Pons (tissue), 1 donor: ENCODE results near the gene ATXN7L1.
"Not testable (repeated sequence)": the region's sequence is repeated elsewhere in the genome, so short reads cannot be mapped to it uniquely, and the experiment has no call there.

Experiments
- DNase-seq: peaks from one replicate; pipeline ENCODE4 v3.0.0-alpha.2; 2016; ENCODE audit warnings: low spot score

ATXN7L1 gene

GRCh38 chr7:105802604-105803428 is 73.6 kb downstream of the ATXN7L1 start:
- no peak for DNase-seq

- no peak for DNase-seq
Observed at GRCh38 chr7:105800849-105801534, 75.4 kb downstream of the ATXN7L1 start.

- no peak for DNase-seq
Observed at GRCh38 chr7:105800442-105800841, 76.0 kb downstream of the ATXN7L1 start.

DNA sequence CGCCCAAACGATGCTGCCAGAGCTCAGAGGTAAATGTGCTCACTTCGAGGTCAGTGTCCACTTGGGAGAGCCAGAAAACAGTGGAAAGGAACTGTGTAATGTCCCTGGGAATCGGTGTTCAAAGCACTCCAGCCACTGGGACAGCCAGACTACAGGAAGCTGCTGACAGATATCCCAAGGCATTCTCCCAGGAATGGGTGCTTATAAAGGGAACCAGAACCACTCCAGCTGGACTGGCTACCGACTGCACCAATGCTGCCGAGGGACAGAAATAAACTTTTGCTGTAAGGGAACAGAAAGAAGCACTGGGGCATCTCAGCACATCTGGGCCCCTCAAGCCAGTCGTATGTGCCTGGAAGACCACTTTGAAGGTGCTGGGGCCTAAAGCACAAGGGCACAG is 76.7 kb downstream of the ATXN7L1 start:
- DNase-seq: no peak

- no peak for DNase-seq
Observed at GRCh38 chr7:105799006-105799405, 77.4 kb downstream of the ATXN7L1 start.

DNA sequence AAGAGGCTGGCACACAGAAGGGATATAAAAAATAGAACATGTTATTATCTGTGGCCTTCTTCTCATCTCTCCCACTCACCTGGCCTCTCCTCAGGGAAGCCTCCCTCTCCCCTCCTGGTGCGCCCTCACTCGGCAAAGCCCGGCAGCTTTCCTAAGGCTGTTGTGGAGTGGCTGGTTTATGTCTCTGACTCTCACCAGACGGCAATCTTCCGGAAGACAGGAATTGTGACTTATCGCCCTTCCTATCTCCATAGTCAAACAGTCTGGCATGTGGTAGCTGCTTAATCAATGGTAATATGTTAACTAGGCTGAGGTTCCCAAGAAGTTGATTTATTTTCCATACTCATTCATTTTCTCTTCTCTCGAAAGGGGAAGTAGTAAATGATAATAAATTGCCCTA is 78.7 kb downstream of the ATXN7L1 start:
- no peak for DNase-seq

- no peak for DNase-seq
Observed at GRCh38 chr7:105796365-105796764, 80.0 kb downstream of the ATXN7L1 start.

DNA sequence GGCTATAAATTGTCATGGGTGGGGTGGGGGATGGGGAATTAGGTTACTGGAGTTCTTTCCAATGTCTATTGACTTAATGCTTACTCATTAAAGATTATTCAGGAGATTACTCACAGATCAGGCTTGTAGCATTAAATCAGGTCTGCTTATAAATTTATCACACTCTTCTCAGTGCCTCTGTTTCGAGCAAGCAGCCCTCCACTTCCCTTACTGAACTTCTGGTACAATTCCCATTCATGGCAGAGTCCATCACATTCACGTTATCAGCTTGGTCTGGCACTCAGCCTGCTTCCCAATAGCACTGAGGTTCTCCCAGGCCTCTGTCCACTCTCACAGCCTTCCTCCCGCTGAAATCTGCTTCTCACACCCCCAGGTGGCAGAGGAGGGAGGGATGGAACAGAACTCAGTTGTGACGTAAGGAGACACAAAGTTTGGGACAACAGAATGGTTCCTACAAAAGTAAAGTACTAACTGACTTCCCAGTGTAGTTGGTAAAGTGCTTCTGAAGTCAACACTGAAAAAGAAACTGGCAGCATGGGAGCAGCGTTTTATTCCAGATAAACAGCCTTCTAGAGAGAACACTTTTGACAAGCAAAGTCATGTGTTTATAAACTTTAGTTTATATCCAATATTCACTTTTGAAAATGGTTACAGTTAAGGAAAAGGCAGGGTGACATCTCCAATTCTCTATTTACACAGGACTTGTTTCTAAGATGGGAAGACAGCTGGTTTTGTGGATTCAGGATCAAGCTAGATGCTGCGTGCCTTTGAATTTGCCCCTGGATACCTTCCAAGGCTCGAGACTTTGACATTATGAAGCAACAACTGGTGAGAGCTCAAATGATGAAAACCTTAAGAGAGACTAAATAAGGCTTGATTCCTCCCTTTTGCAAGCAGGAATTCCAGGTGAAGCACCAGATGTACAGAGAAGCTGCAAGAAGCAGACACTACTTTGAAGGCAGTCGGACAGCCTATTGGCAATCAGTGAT is 81.4 kb downstream of the ATXN7L1 start:
- no peak for DNase-seq

- no peak for DNase-seq
Observed at GRCh38 chr7:105792488-105793370, 83.7 kb downstream of the ATXN7L1 start.

DNA sequence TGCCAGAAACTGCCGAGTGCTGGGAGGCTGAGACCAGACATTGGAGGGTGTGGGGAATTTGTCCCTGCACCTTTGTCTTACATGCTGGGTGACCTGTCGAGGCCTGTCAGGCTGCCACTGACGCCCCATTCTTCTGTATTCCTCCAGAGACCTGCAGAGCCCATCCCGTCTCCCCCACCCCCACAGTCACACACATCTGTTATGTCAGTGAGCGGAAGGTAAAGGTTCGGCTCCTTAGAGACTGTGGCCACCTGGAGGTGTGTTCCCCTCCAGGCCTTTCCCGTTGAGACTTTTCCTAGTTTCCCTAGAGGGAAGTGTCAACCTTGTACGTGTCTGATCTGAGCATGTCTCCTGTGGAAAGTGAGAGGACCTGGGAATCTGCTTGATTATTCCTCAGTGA is 84.5 kb downstream of the ATXN7L1 start:
- DNase-seq: no peak

- no peak for DNase-seq
Observed at GRCh38 chr7:105790996-105791395, 85.4 kb downstream of the ATXN7L1 start.

DNA sequence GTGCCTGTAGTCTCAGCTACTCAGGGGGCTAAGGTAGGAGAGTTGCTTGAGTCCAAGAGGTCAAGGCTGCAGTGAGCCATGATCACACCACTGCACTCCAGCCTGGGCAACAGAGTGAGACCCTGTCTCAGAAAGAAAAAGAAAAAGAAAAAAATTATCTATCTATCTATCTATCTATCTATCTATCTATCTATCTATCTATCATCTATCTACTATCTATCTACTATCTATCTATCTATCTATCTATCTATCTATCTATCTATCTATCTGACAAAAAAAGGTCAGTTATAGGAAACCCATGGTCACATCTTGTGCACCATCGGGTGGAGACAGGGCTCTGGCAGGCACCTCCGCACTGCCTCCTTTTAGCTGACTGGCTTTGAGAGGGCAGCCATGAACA is 85.9 kb downstream of the ATXN7L1 start:
- DNase-seq: not testable (repeated sequence)

DNA sequence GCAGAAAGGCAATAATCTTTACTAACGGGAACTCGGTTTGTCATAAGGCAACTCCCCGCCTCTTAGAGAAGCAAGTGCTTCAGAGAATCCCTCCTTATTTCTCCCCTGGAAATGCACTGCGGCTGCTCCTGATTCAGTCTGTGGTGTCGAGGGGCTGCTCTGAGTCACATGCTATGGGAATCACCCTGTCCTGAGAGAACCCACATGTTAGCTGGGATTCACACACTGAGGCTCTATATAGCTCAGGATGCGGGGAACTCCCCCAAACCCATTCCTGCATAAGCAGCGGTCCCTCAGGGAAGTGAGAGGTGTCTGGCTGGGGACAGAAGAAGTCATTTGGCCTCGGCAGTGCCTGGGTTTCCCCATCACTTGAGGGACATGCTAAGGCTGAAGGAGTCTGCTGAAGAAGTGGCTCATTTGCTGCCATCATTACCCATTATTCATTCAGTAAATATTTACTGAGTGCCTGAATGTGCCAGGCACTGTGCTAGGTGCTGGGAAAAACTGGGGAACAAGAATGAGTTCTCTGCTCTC is 87.5 kb downstream of the ATXN7L1 start:
- DNase-seq: no peak

DNA sequence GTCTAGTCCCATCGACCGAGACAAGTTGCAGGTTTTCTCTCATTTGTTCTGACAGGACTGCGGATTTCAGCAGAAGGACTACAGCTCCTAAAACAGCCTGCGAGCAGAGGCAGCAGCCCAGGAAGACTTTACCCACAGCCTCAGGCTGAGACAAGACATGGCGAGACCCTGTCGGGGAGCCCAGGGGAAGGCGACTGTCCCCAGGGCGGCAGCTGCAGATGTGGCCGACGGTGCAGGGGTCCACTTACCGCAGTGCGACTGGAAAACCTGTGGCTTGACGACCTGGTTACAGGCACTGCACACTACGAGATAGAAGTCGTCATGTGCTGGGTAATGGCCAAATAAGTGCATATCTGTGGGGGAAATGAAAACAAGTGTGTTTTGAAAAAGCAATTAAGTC is 88.0 kb downstream of the ATXN7L1 start:
- DNase-seq: no peak

- no peak for DNase-seq
Observed at GRCh38 chr7:105787793-105788192, 88.6 kb downstream of the ATXN7L1 start.

DNA sequence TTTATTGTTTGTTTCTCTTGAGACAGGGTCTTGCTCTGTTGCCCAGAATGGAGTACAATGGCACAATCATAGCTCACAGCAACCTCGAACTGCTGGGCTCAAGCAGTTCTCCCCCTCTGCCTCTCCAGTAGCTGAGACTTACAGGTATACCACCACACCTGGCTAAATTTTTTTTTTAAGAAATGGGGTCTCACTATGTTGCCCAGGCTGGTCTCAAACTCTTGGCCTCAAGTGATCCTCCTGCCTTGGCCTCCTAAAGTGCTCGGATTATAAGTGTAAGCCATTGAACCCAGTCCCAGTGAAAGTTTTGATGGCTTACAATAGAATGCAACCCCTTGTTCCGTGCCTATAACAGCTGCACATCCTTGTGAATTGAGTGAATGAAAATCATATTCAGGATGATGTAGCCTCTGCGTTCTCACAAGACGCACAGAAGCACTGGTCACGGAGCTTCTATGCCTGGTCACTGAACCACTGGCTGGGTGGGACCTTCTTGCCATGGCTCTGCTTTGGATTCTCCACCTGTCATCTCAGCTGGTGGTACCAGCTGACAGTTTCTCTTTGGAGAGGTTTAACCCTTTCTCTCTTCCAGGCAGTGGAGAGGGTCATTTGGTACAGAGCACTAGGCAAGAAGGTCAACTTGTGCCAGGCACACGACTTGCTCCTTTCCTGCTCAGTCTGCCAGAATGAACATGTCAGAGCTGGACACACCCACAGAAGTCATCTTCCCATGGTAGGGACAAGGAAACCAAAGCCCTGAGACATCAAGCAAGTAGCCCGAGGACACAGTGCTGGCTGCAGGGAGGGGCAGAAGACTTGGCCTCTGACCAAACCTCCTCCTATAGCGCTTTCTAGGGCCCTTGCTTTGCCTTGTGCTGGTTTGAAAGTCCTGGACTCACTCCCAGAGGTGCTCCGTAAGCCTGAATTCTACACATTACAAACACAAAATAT is 89.6 kb downstream of the ATXN7L1 start:
- no peak for DNase-seq

GRCh38 chr7:105782391-105783042 is 93.9 kb downstream of the ATXN7L1 start:
- DNase-seq: no peak

DNA sequence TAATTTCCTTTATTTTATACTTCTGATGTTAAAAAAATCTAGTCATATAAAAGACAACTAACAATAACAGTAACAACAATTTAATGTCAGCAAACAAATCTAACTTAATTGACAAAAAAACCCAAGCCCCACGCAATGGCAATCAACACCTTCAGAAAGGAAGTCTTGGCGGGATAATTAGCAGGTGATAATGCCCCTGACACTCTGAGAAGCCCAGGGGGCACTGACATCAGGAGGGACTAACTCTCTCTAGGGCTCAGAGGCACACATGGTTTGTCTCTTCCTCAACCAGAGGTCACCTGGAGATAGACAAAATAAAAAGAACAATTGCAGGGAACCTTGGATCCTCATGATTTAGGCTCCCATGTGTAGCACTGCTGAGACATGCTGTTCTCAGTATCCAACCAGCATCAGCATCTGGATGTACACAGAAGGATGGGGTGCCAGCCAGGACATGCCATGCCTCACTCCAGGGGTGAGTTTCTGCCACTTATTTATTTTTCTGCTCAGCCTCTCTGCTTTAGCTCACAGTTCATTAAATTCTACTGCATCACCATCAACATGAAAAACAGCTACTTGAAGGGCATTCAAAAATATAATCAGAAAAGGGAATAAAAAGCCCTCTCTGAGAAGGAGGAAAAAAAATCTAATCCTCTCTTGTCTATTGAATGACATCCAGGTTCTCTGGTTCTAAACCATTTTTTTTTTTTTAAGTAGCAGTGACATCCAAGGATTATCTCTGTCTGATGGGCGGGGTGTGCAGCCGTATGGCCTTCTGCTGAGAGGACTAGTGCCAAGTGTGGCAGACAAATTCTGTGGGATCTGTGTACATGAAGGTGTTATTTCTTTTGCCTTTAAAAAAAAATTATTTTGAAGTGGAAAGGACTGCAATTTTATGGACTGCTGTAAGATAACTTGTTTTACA is 96.3 kb downstream of the ATXN7L1 start:
- DNase-seq: no peak
